Endothelial cell of umbilical vein (primary cell): ENCODE data around the gene CYP21A2. TPM values are rescaled to one million over a fixed set of nuclear protein-coding genes. Genes with fewer than 3 reads are reported as not detected.
"Not testable (repeated sequence)": the region's sequence is repeated elsewhere in the genome, so short reads cannot be mapped to it uniquely, and the experiment has no call there.

Source experiments
- Bru-seq: library from RNA; stranded (reverse); fragments of 400-500 nt; gene quantifications from one replicate; lab custom pipeline; 2021; lab: Mats Ljungman, UMichigan
- BruChase-seq, 2 experiments: library from RNA; stranded (reverse); fragments of 400-500 nt; gene quantifications; one replicate each; lab custom pipeline; 2021; lab: Mats Ljungman, UMichigan
- BruUV-seq: library from RNA; stranded (reverse); fragments of 400-500 nt; replicated peaks from 2 replicates; lab custom pipeline; 2021; lab: Mats Ljungman, UMichigan
- CTCF ChIA-PET: fragments of 300-600, 350-600 bp; sonication (Branson Sonifier 250); formaldehyde crosslinking; loops from one replicate; lab custom pipeline; 2021; ENCODE audit warnings: antibody characterized with exemption, inconsistent platforms; lab: Charles Lee
- POLR2A ChIA-PET: fragments of 300-600, 350-600 bp; sonication (Branson Sonifier 250); formaldehyde crosslinking; loops from one replicate; lab custom pipeline; 2021; ENCODE audit warnings: antibody characterized with exemption, inconsistent platforms; lab: Charles Lee
- DNase-seq: peaks from one replicate; pipeline ENCODE4 v3.0.0-alpha.2; 2011; ENCODE audit warnings: low read depth, low spot score
- FAIRE-seq: peaks from 2 replicates; lab custom pipeline; 2011; peaks lifted over from hg19 to GRCh38; lab: Jason Lieb, UNC
- H2AFZ ChIP-seq: 2 replicates; pipeline ENCODE4 v1.6.0; 2012; ENCODE audit warnings: low read depth, low read length, control low read depth, inconsistent platforms
- H3K27ac ChIP-seq: 2 replicates; pipeline ENCODE4 v1.5.1; 2011; ENCODE audit warnings: low read depth, mild to moderate bottlenecking, control low read depth, low read length, moderate library complexity; ENCODE audit not compliant: insufficient read depth
- H3K27me3 ChIP-seq, 2 experiments: 2 replicates each; pipeline versions ENCODE4 v1.6.0 to v1.6.1; 2011; ENCODE audit warnings: low read length in 2 of 2, mixed read lengths in 1 of 2; ENCODE audit not compliant: control insufficient read depth in 2 of 2, insufficient read depth in 2 of 2
- H3K36me3 ChIP-seq, 2 experiments: 2 replicates in 1 of 2; 3 replicates in 1 of 2; pipeline ENCODE4 v1.5.1; 2011; ENCODE audit warnings: low read length in 2 of 2, mild to moderate bottlenecking in 1 of 2, moderate library complexity in 1 of 2; ENCODE audit not compliant: control insufficient read depth in 2 of 2, insufficient read depth in 2 of 2; ENCODE audit errors: extremely low read depth in 1 of 2
- H3K4me1 ChIP-seq: 3 replicates; pipeline ENCODE4 v1.5.1; 2011; ENCODE audit warnings: mild to moderate bottlenecking, low read length; ENCODE audit not compliant: control insufficient read depth, insufficient read depth; ENCODE audit errors: extremely low read depth
- H3K4me2 ChIP-seq: 2 replicates; pipeline ENCODE4 v1.6.1; 2011; ENCODE audit warnings: low read length, control low read depth, mixed read lengths; ENCODE audit not compliant: insufficient read depth
- H3K4me3 ChIP-seq, 3 experiments: fragments of 200-600 bp in 1 of 3; sonication (generic), shearing (Covaris generic) in 1 of 3; replicated peaks in 1 of 3; 2 replicates each; pipeline ENCODE4 v1.5.1; 2011 to 2016; ENCODE audit warnings: control low read depth in 3 of 3, low read length in 3 of 3, mild to moderate bottlenecking in 2 of 3, inconsistent platforms in 1 of 3, low read depth in 1 of 3, moderate library complexity in 1 of 3; ENCODE audit not compliant: insufficient read depth in 1 of 3
- H3K79me2 ChIP-seq: 2 replicates; pipeline ENCODE4 v1.6.0; 2012; ENCODE audit warnings: low read length, inconsistent platforms; ENCODE audit not compliant: control insufficient read depth, insufficient read depth
- H3K9ac ChIP-seq: replicated peaks from 2 replicates; pipeline ENCODE3; 2011; ENCODE audit warnings: low read length, control low read depth; ENCODE audit not compliant: insufficient read depth; ENCODE audit errors: extremely low read depth
- H3K9me1 ChIP-seq: replicated peaks from 3 replicates; pipeline ENCODE4 v1.6.0; 2011; ENCODE audit warnings: mild to moderate bottlenecking, low read length; ENCODE audit not compliant: control insufficient read depth, insufficient read depth; ENCODE audit errors: extremely low read depth
- H3K9me3 ChIP-seq: replicated peaks from 2 replicates; pipeline ENCODE4 v1.5.1; 2012; ENCODE audit warnings: low read length, inconsistent platforms; ENCODE audit not compliant: control insufficient read depth, insufficient read depth
- H4K20me1 ChIP-seq: replicated peaks from 2 replicates; pipeline ENCODE3; 2011; ENCODE audit warnings: mild to moderate bottlenecking, low read length; ENCODE audit not compliant: control insufficient read depth, insufficient read depth; ENCODE audit errors: extremely low read depth
- dilution Hi-C: fragments of 300-500 bp; cut with MboI; formaldehyde crosslinking; loops from one replicate; pipeline ENCODE4 v1.15.0; 2019; ENCODE audit warnings: low sequenced_read_pairs; ENCODE audit not compliant: extremely low pct_ligation_motif_present
- intact Hi-C: fragments of 100-400 bp; cut with micrococcal nuclease; formaldehyde crosslinking; loops from one replicate; pipeline ENCODE4 v1.10.0; 2022
- long read RNA-seq: library from polyadenylated mRNA; stranded (forward); transcript quantifications from one replicate; pipeline ENCODE4 v2.0.0, GENCODE V29; 2021
- polyA minus RNA-seq, 3 experiments: library from RNA; depleted of rRNA, polyadenylated mRNA; stranded (reverse); fragments of >200 nt; gene quantifications; 1 replicate in 1 of 3; 2 replicates in 2 of 3; pipeline ENCODE4 v1.2.3, GENCODE V29; 2011
- polyA plus RNA-seq, 4 experiments: library from polyadenylated mRNA; depleted of rRNA in 3 of 4; stranded (reverse) in 3 of 4; unstranded in 1 of 4; fragments of >200 nt; gene quantifications; 2 replicates each; pipeline versions ENCODE4 v1.2.1 to v1.2.3, GENCODE V29; 2011 to 2012; ENCODE audit warnings: missing spikeins in 1 of 4
- total RNA-seq: library from RNA; stranded (reverse); gene quantifications from 2 replicates; pipeline ENCODE4 v1.2.3, GENCODE V29; 2021

CYP21A2 gene
- total RNA-seq, result 0.22 and 0.32 TPM in 2 replicates
- polyA plus RNA-seq, result 0.06 and 0.46 TPM in 2 replicates
- polyA plus RNA-seq (2011; cell fraction: cytosol; rRNA removed), result 0.13 TPM in 1 of 2 replicates, not detected in the other
- 1.0 and 1.1 TPM in 2 replicates for polyA plus RNA-seq (2011; cell fraction: nucleus; rRNA removed)
- 0.12 TPM in 2 replicates for polyA plus RNA-seq (2012)
- 0.22 TPM in 1 of 2 replicates, not detected in the other for polyA minus RNA-seq
- not detected for polyA minus RNA-seq (2011; cell fraction: cytosol; rRNA and poly(A)+ RNA removed)
- polyA minus RNA-seq (2011; cell fraction: nucleus; rRNA and poly(A)+ RNA removed), result 1.5 TPM in 1 of 2 replicates, not detected in the other
- not detected for Bru-seq, nascent RNA
- BruChase-seq, experiment 1, labeled RNA remaining after a 6-hour chase, result percentile 28 among the genes with signal in this experiment
- BruChase-seq, experiment 2, labeled RNA remaining after a 2-hour chase, result percentile 22 among the genes with signal in this experiment
- long read RNA-seq, result 0 reads

GRCh38 chr6:32037598-32038524, at the start of gene CYP21A2:
CYP21A2 (plus strand) TSS chr6:32038415; CDS start chr6:32038423, 8 bp downstream.
- H2AFZ ChIP-seq, H3K4me2 ChIP-seq, H3K4me1 ChIP-seq, H3K27ac ChIP-seq, intact Hi-C loops, FAIRE-seq, dilution Hi-C loops, CTCF ChIA-PET, H3K9me1 ChIP-seq, DNase-seq, H4K20me1 ChIP-seq, H3K36me3 ChIP-seq, POLR2A ChIA-PET, H3K27me3 ChIP-seq, H3K9me3 ChIP-seq, BruUV-seq, H3K79me2 ChIP-seq, H3K9ac ChIP-seq, H3K4me3 ChIP-seq: not testable (repeated sequence)

DNA sequence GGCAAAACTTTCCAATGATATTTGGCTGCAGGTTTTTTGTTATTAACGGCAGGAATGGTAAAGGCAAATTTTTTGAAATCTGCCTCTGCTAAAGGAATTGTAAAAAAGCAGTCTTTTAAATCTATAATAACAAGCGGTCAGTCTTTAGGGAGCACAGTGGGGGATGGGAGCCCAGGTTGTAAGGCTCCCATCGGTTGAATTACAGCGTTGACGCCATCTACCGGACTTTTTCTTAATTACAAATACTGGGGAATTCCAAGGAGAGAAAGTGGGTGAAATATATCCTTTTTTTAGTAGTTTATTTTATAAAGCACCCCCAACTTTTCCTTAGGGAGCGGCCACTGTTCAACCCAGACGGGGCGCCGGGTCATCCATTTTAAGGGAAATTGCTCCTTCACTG, 48.9 kb upstream of the CYP21A2 start:
- dilution Hi-C loops, H3K4me2 ChIP-seq: not testable (repeated sequence)

GRCh38 chr6:31994421-31994820, 43.8 kb upstream of the CYP21A2 start:
- H3K9ac ChIP-seq, result not testable (repeated sequence)

More for the DNA sequence above, 48.9 kb upstream of the CYP21A2 start:
- FAIRE-seq, H3K9ac ChIP-seq, BruUV-seq, H3K27me3 ChIP-seq, H3K9me1 ChIP-seq, intact Hi-C loops, H2AFZ ChIP-seq, DNase-seq, H3K9me3 ChIP-seq, H3K27ac ChIP-seq, H4K20me1 ChIP-seq, H3K4me3 ChIP-seq, H3K36me3 ChIP-seq, CTCF ChIA-PET, H3K79me2 ChIP-seq, H3K4me1 ChIP-seq, POLR2A ChIA-PET: not testable (repeated sequence)

More at GRCh38 chr6:31994421-31994820, 43.8 kb upstream of the CYP21A2 start:
- H3K36me3 ChIP-seq, H4K20me1 ChIP-seq, H3K9me1 ChIP-seq, H3K27me3 ChIP-seq, DNase-seq, H3K4me3 ChIP-seq, POLR2A ChIA-PET, BruUV-seq, H3K4me2 ChIP-seq, H3K27ac ChIP-seq, H3K9me3 ChIP-seq, dilution Hi-C loops, H3K79me2 ChIP-seq, FAIRE-seq, CTCF ChIA-PET, intact Hi-C loops, H3K4me1 ChIP-seq, H2AFZ ChIP-seq: not testable (repeated sequence)
